GM12865 (cell line): ENCODE data around the gene BAIAP2.

Experiments
- DNase-seq: peaks from one replicate; pipeline ENCODE4 v3.0.0; 2010; ENCODE audit warnings: low read depth
- H3K4me3 ChIP-seq: 2 replicates; pipeline ENCODE4 v1.5.1; 2011; ENCODE audit warnings: mild to moderate bottlenecking, low read depth, low read length, control low read depth
- TF ChIP-seq, protein P1 (sequence below): IDR thresholded peaks from 2 replicates; pipeline ENCODE4 v1.5.1; 2011; ENCODE audit warnings: low read length, control low read depth, low read depth, inconsistent platforms; ENCODE audit not compliant: insufficient read depth; ENCODE audit errors: missing control alignments

BAIAP2 gene

DNA sequence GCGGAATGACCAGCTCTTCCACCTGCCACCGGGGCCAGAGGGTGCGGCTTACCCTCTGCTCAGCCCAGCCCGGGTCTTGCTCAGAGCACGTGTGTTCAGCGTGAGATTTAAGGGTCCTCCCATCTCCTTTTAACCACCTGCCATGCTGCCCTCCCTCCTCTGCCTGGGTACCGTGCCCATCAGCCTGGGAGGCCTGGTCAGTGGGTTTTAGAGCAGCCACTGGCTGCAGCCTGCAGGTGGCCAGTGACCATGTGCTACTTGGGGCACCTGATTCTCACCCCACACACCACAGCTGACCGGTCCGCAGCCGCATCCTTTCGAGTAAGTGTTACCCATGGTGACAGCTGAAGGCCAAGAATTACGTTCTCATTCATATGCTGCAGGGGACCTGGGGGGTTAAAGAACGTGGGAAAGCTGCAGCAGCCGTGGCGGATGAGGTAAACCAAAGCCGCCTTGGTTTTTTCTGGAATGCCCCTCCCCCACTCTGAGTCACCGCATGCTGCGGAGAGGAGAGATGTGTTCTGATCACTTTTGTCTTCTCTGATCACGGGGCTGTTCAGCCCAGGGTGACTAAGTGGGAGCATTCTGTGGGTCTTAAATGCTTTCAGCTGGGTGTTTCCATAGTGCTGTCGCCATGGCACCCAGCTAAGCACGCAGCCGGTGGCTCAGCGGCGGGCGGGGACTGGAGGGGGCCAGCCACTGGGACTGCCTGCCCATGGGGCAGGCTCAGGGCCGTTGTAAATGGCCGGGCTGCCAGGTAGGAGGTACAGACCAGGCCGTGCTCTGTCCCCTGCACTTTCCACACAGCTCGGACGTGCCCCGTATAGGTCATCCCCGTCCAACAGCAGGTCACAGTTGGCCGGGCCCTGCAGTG lies 59.8 kb downstream of the BAIAP2 start:
- TF ChIP-seq, protein P1, sequence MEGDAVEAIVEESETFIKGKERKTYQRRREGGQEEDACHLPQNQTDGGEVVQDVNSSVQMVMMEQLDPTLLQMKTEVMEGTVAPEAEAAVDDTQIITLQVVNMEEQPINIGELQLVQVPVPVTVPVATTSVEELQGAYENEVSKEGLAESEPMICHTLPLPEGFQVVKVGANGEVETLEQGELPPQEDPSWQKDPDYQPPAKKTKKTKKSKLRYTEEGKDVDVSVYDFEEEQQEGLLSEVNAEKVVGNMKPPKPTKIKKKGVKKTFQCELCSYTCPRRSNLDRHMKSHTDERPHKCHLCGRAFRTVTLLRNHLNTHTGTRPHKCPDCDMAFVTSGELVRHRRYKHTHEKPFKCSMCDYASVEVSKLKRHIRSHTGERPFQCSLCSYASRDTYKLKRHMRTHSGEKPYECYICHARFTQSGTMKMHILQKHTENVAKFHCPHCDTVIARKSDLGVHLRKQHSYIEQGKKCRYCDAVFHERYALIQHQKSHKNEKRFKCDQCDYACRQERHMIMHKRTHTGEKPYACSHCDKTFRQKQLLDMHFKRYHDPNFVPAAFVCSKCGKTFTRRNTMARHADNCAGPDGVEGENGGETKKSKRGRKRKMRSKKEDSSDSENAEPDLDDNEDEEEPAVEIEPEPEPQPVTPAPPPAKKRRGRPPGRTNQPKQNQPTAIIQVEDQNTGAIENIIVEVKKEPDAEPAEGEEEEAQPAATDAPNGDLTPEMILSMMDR = no peak
- peak; percentile 76 for DNase-seq
- no peak overlapping the region for H3K4me3 ChIP-seq

DNA sequence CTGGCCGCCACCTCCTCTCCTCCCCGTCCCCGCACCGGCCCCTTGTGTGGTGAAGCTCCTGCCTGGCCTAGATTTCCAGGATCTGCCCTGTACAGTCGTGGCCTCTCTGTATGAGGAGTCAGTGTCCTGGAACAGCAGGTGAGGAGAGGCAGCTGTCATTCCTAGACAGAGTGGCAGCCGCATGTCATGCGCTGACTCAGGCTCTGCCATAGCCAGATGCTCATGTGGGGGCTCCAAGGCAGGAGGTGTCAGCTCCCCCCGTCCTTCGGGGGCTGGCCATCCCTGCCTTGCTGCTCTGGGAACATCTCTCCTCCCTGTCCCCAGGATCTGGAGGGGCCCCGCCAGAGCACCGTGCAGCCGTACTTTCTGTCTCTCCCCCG lies 60.4 kb downstream of the BAIAP2 start:
- DNase-seq = no peak
- TF ChIP-seq, protein P1 = no peak
- H3K4me3 ChIP-seq = no peak overlapping the region

DNA sequence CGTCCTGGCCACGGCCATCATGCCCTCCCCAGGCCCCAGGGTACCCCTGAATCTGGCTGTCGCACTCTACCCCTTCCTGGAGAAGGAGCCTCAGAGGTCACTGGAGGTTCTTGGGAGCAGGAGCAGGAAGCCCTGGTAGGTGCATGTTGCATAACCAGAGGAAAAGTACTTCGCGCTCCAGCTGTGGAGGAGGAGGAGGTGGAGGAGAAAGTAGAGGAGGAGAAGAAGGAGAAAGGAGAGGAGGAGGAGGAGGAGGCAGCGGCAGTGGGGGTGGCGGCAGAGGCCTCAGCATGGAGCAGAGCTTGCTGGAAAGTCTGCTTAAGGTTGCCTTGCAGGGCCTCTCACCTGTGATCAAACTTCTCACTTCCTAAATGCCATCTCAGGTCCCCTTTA lies 61.8 kb downstream of the BAIAP2 start:
- no peak overlapping the region for H3K4me3 ChIP-seq
- TF ChIP-seq, protein P1 = no peak
- DNase-seq = no peak

DNA sequence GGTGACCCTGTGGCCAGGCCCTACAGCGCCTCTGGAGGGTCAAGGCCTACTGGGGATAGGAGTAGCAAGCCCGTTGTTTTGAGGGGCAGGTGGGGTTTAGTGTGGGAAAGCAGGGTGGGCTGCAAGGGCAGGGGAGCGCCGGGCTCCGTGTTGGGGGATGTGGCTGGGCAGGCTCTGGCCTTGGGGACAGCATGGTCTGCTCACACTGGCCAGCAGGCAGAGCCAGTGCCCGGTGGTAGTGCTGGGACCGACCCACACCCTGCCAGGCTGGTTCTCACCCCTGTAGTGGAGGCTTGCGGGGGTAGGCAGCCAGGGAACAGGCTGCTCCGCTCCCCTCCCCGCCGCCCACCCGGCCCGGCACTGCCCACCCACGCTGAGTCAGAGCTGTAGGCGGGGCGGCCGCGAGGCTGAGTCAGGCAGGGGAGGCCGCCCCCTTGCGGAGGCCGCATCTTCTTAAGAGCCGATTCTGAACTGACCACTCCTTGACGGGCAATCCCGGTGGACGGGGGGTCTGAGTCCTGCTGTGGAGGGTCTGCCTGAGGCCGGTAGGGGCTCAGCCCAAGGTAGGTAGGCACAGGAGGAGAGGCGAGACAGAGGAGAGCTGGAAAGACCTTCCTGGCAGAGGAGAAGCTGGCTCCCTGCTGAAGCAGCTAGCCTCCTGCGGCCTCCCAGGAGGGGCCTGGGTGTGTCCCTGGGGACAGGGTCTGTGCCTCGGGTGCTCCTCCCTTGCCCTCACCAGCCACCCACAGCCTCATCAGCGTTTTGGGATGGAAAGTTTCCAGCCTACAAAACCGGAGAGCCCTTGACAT lies 62.4 kb downstream of the BAIAP2 start:
- DNase-seq = peak; percentile 35
- H3K4me3 ChIP-seq = no peak overlapping the region
- TF ChIP-seq, protein P1 = peak; percentile 36

DNA sequence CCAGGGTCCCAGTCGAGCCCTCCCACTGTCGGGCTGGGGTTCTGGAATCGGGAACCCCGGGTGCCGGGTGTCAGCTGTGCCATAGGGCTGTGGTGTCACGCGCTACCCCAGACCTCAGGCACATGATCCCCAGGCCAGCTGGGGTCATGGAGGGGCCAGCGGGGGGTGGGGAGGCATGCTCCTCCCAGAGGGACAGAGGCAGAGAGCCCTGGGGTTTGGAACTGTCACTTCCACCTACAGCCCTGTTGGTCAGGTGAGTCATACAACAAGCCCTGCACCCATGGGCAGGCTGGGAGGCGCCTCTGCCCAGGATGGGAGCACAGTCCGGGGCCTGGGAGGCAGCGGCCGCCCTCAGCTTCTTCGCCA lies 63.0 kb downstream of the BAIAP2 start:
- TF ChIP-seq, protein P1 = no peak
- no peak for DNase-seq
- no peak overlapping the region for H3K4me3 ChIP-seq

DNA sequence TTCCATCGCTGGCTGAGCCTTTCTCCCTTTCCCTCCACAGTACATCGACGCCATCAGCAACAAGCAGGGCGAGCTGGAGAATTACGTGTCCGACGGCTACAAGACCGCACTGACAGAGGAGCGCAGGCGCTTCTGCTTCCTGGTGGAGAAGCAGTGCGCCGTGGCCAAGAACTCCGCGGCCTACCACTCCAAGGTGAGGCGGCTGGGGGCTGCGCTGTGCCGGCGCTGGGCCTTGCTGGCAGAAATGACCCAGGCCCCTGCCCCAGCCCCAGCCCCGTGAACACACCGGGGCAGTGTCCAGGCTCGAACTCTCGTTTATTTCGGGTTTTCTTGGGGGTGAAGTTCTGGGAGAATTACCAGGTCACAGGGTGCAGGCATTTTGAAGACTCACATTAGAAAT lies 64.9 kb downstream of the BAIAP2 start:
- no peak for DNase-seq
- TF ChIP-seq, protein P1 = no peak
- no peak overlapping the region for H3K4me3 ChIP-seq

DNA sequence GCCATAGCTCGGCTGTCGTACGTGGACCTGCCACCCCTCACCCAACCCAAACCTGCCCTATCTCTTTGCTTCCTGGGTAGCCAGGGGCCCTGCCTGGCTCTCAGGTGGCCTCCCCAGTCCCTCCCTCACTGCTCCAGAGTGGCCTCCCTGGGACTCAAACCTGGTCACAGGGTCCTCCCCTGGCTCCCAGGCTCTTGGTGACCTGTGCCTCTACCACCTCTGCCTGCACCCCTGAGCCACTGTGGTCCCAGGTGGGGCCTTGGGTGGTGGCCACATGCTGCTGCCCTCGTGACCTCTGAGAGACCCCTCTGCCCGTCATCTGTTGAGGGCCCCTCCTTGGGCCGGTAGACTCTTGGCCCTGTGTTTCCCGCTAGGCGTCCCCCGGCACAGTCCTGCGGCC lies 65.7 kb downstream of the BAIAP2 start:
- no peak for DNase-seq
- TF ChIP-seq, protein P1 = no peak
- no peak overlapping the region for H3K4me3 ChIP-seq
